GM19324 (cell line): ENCODE measurements around the gene ZSWIM6.
A peak's percentile ranks its signal among the peaks of the same experiment; 100 is the strongest.
"Not testable (repeated sequence)": the region's sequence is repeated elsewhere in the genome, so short reads cannot be mapped to it uniquely, and the experiment has no call there.

ENCODE experiments used
- ATAC-seq: cut with Tn5 transposase; IDR thresholded peaks from one replicate; pipeline ENCODE4 v1.9.1; 2021; ENCODE audit warnings: mild to moderate bottlenecking, moderate library complexity; ENCODE audit not compliant: unreplicated experiment, low FRiP score

The ZSWIM6 gene

DNA sequence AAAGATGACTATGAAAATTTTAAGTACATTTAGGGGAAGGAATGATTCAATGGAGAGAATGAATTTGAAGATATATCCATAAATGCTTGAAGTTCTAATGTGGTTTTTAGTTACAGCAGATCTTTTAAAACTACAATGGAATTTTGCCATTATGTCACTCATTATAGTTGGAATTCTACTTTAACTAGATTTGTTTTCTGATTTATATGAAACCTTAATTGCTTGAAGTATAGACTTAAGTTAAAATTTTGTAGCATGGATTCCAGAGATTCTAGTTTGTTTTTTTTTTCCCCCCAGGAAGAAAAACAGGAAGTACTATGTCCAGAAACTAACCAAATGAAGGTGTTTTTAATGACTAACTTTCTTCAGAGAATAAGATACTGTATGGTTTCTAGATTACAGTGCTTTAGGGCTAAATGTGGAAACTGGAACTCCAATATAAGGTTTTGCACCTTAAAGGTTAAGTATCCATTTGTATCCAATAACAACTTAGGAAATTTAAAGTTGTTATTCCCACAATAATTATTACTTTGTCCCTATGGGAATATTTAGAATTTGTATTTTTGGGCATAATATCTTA lies 70.3 kb downstream of the ZSWIM6 start:
- ATAC-seq = no peak

DNA sequence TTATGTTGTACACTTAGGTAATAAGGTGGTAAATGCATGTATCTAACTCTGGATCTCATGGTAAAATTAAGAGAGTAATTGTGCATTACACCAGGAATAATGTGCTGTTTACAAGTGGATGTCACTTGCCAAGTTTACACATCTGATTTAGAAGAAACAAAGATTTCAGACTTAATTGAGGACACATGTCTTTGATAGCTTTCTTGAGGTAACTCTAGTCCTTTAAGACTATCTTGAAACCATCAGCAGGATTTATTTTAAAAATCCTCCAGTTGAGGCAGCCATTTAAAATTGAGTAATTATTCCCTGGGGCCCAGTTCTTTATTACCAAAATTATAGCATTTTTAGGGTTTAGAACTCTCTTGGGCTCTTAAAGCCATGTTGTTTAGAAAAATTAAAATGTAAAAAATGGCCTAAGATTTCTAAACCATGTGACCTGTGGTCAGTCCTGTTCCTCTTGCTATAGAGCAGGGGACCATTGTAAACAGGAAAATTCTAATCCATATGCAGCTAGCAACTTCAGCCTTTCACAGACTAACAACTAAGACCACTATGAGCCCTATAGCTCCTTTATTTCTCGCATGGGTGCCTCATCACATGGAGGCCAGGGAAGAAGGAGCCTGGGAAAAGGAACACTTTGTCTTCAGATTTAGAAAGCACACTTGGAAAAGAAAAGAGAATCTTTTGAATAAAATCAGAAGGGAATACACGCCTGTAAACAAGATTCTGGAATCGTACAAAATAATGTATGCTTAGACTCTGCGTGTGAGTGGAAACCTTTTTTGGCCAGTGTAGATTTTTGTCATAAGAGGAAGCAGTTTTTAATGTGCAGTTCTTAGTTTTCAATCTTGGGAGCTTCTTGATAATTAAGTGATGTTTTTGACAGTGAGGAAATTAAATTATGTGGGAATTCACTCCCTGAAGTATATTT lies 71.2 kb downstream of the ZSWIM6 start:
- no peak for ATAC-seq

DNA sequence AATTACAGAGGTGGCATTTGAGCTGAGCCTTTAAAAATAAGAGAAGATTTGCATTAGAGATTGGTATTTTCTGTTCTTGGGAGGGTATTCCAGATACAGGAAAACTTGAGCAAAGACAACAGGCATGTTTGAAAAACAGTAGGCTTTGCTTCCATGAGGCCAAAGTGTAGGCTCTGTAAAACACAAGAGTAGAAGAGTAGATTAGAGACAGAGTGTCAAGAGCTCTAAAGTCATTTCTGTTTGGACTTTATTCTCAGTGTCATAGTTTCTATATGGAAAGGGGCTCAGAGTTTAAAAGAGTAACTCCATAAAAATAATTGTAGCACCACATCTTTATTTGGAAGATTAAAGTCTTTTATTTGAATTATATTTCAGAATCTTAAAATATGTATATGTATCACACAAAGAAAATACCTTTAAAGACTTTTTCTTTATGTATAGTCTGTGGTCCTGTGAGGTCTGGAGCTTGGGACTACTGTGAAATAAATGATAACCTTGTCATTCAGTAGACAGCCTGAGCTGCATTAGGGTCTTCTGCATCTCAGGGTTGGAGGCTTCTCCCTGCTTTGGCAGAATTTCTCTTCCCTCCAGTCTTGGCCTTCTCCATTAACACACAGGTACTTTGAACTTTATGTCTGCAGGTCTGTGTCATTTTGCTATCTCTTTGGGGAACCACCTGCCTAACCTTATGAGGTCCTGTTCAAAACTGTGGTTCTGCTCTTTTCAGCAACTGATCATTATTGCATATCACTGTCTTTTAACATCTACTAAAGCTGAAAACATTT lies 73.6 kb downstream of the ZSWIM6 start:
- ATAC-seq = no peak

DNA sequence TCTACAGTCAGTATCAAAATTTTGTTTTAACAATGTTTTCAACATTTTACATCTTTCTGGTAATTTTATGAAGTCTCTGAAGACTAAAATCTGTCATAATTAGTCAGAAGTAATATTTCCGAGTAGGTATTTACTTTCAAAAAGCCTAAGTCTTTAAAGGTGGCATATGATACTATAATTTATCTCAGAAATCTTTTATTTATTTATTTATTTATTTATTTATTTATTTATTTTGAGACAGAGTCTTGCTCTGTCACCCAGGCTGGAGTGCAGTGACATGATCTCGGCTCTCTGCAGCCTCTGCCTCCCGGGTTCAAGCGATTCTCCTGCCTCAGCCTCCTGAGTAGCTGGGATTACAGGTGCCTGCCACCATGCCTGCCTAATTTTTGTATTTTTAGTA lies 74.4 kb downstream of the ZSWIM6 start:
- ATAC-seq = not testable (repeated sequence)

DNA sequence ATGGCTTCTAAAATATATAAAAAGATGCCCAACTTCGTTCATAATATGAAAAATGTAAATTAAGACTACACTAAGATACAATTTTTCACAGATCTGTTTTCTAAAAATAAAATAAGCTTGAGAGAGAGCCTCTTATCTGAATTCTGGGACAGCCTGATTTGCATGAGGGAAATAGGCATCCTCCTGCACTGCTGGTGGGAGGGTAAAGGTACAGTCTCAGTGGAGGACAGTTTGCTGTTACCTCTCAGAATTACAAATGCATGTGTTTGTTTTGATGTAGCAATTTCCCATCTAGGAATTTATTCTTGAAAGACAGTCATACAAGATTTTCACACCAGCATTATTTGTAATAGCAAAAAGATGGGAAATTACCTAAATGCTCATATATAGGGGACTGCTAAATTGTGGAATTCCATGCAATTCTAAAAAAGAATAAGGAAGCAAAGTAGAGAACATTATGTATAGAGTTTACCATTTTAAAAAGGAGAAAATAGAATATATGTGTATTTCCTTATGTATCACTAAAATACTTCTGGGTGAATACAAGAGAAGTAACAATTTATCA lies 75.7 kb downstream of the ZSWIM6 start:
- no peak for ATAC-seq

DNA sequence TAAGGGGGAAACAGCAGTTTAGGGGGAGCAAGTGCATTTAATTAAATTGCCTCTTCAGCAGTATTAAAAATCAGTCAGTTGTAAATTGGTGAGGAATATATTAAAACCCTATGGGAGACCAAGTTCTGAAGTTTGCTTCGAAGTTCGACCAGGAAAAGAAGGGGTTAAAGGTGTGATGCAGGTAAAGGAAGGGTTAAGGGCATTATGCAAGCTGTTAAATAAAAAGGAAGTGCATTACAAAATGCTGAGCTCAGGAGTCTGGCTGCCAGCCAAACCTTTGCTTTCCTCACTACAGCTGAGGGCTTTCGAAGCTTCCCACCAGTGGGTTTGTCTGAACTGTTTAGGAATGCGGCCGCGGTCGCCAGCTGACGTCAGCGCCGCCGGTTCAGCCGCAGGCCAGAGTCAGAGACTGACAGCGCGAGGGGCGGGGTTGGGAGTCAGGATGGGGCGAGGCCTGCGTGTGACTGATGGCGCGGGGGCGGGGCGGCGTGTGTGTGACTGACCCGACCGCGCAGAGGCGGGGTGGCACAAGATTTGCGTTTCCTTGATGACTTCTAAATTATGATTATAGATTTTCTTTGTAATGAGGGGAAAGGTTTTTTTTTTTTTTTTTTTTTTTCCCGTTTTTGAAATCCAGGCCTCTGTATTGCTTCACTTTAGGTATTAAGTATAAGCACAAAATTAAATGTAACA lies 76.6 kb downstream of the ZSWIM6 start:
- ATAC-seq = peak; percentile 100

DNA sequence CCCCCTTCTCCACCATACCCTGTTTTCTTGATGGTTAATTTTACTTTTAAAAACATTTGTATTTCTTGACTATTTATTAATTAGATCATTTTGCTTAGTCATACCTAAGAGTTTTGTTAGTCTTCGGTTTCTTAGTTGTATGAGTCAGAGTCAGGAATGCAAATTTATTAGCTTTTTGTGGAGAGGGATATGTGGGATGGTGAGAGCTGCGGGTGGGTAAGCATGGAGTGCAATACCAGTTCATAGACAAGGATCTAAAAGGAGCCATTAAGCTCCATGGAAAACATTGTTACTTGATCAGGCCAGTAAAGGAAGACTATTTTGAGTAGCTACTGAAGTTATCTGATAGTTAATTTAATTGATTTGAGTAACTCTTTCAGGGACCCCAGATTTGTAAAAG lies 77.5 kb downstream of the ZSWIM6 start:
- ATAC-seq = no peak

DNA sequence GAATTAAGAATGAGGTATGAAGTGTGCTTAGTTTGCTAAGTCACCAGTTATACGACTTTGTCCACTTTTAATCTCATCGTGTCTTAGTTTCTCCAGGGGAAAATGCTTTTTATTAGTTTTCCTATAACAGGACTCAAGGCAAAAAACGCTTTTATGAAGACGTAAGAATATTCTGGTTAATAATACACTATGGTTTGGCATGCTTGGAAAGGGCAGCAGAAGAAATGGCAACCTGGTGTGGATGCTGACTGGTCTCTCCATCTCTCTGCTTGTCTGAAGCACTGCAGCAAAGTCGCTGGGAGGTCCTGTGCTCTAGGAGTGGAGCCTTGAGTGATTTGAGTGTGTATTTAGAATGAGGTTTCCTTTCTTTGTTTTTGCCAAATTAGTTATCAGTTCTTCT lies 78.8 kb downstream of the ZSWIM6 start:
- no peak for ATAC-seq

DNA sequence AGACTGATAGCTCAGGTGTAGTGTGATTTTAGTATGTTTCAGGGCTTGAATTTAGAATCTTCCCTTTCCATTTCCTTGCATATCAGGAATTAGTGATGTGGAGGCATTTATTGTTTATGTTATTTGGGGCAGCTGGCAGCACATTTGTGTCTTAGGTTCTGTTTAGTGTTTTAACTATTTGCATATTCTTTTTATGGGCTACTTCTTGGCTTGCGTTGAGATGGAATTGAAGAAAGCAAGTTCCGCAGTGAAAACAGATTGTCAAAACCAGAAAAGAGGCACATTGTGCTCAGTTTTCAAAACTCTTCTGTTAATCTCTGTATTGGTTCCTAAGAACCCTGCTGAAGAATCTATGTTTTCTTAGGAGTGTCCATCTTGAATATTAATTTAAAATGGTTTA lies 80.3 kb downstream of the ZSWIM6 start:
- no peak for ATAC-seq

DNA sequence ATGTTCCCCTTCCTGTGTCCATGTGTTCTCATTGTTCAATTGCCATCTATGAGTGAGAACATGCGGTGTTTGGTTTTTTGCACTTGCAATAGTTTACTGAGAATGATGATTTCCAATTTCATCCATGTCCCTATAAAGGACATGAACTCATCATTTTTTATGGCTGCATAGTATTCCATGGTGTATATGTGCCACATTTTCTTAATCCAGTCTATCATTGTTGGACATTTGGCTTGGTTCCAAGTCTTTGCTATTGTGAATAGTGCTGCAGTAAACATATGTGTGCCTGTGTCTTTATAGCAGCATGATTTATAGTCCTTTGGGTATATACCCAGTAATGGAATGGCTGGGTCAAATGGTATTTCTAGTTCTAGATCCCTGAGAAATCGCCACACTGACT lies 81.1 kb downstream of the ZSWIM6 start:
- not testable (repeated sequence) for ATAC-seq

DNA sequence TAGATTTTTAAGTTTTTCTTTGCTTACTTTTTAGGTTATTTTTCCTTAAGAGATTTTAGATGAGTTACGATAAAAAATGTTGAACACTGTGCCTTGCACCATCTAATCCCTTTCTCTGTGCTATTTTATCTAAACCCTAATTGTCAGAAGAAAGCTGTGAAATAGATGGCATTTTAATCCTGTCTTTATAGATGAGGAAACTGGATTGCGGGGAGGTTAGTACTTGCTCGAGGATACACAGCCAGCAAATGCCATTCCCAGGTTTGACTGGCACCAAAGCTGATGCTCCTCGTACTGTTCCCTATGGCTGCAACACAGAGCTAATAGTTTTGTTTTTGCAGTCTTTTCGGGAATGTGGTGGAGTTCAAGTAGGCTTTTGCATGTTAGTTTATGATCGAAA lies 82.7 kb downstream of the ZSWIM6 start:
- no peak for ATAC-seq

DNA sequence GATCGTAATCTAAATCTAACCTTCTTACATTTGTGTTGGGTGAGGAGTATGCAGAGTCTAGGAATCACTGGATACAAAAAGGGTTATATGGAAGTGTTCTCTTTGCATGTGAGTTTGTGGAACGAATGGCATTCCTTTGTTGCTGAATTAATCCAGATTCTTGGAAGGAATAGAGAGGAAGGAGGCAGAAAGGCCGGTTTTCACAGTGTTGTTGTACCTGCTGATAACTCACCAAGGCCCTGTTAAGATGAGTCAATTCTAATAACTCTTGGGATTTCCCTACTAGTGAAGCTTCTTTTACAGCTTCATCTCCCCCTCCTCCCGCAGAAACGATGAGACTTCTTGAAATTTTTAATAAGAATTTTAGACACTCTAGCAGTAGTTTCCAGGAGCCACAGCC lies 84.0 kb downstream of the ZSWIM6 start:
- no peak for ATAC-seq

DNA sequence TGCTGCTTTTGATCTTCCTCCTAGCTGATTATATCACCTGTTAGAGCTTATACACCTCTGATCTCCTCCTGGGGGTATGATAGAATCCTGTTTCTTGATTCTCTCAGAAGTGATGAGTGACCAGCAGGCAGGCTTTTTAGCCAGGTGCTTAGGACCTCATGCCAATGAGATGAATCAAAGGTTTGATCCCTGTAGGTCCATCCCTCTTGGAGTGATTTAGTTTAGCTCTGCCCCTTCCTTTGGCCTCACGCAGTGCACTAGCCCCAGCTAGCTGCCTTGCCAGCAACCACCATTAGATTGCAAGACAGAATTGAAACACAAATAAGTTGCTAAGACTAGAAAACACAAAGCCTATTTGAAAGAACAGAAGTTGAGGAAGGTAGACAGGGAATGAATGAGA lies 84.4 kb downstream of the ZSWIM6 start:
- no peak for ATAC-seq

DNA sequence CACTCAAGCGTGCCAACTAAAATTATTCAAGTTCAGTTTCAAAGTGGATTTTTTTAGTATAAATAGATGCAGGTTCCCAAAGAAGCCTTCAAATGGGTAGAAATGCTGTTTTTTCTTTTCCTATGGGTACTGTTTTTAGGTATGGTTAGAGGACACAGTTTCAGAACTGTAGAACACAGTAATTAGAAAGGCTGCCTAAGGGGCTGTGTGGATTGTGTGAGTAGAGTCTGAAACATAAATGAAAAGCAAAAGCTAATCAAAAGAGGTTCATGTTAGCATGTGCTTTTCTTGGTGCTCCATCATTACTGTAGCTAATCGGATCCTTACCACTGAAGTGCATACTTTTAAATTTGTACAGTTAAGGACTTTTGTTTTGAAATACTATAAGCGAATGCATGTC lies 85.3 kb downstream of the ZSWIM6 start:
- no peak for ATAC-seq

DNA sequence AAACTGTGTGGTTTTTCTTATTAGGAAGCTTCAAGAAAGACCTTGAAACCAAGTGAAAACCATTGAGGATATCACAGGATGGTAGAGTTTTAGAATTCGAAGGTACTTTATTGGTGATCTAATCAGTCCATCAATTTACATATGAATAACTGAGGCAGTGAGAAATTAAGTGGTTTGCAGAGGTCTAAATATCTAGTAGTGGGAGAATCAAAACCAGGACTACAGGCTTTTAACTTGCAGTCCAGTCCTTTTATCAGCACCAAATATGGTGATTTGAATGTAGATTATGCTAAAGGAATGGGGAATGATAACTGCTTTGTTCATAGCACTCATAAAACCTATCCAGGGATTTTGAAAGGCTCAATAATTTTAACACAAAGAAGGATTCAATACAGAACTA lies 85.8 kb downstream of the ZSWIM6 start:
- no peak for ATAC-seq

DNA sequence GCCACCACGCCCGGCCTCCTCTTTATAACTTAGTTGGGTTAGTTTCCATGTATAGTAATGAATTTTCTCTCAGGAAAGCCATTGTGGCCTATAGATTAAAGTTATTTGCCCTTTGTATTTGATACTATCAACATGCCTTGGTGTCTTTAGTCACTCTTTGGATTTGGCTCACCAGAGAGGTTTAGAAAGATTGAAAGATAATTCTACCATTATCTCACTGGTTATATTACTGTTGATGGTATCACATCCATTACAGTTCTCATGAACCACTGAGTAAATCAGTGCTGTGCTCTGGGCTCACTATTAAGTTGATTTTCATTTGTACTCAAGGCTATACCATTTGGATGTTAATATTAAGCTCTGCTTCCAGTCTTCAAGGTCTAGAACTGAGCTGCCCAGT lies 87.0 kb downstream of the ZSWIM6 start:
- no peak for ATAC-seq

DNA sequence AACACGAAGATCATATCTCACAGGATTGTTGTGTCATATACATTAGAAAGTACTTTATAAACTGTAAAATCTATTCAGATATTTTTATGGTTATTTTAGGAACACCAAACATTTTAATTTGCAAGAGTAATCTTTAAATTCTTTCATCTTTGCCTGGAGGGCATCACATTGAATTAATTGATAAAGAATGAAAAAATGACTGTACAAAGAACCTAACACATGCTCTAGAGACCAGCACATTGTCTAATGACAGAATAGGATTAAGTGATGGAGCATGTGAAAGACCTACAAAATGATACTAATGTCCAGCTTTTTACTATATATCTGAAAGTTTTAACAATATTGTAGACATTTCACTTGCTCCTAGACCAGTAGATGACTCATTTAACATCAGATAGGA lies 88.0 kb downstream of the ZSWIM6 start:
- no peak for ATAC-seq

DNA sequence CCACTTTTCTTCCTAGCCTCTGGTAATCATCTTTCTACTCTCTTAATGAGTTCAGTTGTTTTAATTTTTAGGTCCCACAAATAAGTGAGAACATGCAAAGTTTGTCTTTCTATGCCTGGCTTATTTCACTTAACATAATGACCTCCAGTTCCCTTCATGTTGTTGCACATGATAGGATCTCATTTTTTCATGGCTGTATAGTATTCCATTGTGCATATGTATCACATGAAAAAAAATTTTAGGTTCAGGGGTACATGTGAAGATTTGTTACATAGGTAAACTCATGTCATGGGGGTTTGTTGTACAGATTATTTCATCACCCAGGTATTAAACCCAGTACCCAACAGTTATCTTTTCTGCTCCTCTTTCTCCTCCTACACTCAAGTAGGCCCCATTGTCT lies 89.2 kb downstream of the ZSWIM6 start:
- not testable (repeated sequence) for ATAC-seq

DNA sequence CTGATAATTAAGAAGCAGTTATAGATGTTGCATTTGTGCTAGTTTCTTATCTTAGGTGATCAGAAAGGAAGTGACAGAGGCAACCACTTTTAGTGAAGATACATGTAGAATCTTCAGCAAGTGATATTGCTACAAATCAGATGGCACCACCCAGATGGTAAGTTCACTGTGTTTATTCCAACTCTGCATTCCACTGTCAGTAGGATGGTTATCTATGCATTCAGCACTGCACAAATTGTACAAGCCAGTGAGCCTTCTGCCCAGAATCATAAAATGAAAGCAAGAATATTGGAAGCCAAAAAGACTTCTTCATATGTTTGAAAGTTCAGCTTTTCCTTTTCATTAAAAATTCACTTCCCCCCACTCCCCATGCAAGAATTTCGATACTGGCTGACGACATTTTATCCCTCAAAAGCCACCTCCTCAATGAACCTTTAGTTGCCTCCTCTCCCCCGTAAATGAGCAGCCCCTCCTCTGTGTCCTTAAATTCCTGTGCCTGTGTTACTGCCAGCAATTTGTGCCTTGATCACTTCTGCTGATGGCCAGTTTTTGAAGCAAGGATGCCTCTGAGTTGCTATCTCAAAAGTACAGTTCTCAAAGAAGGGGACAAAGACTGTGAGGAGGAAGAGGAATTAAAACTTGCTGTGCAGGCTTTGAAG lies 91.6 kb downstream of the ZSWIM6 start:
- ATAC-seq = no peak

DNA sequence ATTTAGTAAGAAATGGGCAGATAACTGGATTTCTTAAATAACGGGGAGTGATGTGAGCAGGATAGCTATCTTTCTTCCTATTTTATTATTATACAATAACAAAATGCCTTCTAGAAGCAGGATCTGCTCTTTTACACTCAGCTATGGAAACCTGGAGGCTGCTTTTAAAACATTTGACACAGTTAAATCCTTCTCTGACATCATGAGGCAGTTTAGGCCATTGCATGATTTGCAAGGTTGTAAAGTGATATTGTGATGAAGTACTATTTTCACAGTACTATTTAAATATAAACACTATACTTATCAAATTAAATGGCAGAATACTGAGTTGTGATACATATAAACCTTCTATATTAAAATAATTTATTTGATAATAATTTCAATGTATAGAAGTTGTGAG lies 93.9 kb downstream of the ZSWIM6 start:
- no peak for ATAC-seq
